ENCODE data around the gene RRM2.

GRCh38 chr2:10169581-10169980 lies 47.0 kb downstream of the RRM2 start:
- TF ChIP-seq CTCF (IDR thresholded peaks at IDR 0.05; ENCODE audit: insufficient read depth, low read length), result no peak
- no peak for TF ChIP-seq POLR2AphosphoS5 (IDR thresholded peaks at IDR 0.05; ENCODE audit: low read depth)
- TF ChIP-seq SPI1 (IDR thresholded peaks at IDR 0.05; ENCODE audit: borderline replicate concordance, low read depth), result no peak
- TF ChIP-seq, protein P1, sequence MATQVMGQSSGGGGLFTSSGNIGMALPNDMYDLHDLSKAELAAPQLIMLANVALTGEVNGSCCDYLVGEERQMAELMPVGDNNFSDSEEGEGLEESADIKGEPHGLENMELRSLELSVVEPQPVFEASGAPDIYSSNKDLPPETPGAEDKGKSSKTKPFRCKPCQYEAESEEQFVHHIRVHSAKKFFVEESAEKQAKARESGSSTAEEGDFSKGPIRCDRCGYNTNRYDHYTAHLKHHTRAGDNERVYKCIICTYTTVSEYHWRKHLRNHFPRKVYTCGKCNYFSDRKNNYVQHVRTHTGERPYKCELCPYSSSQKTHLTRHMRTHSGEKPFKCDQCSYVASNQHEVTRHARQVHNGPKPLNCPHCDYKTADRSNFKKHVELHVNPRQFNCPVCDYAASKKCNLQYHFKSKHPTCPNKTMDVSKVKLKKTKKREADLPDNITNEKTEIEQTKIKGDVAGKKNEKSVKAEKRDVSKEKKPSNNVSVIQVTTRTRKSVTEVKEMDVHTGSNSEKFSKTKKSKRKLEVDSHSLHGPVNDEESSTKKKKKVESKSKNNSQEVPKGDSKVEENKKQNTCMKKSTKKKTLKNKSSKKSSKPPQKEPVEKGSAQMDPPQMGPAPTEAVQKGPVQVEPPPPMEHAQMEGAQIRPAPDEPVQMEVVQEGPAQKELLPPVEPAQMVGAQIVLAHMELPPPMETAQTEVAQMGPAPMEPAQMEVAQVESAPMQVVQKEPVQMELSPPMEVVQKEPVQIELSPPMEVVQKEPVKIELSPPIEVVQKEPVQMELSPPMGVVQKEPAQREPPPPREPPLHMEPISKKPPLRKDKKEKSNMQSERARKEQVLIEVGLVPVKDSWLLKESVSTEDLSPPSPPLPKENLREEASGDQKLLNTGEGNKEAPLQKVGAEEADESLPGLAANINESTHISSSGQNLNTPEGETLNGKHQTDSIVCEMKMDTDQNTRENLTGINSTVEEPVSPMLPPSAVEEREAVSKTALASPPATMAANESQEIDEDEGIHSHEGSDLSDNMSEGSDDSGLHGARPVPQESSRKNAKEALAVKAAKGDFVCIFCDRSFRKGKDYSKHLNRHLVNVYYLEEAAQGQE (IDR thresholded peaks at IDR 0.05; ENCODE audit: insufficient replicate concordance, low read depth), result no peak
